Activated T-cell treated with anti-CD3 and anti-CD28 coated beads, Interleukin-2, amount 50 U/mL, for 4 hours (primary cell): ENCODE data around the gene FAM229B. TPM values are rescaled to one million over a fixed set of nuclear protein-coding genes. Genes with fewer than 3 reads are reported as not detected.
"Not testable (repeated sequence)": the region's sequence is repeated elsewhere in the genome, so short reads cannot be mapped to it uniquely, and the experiment has no call there.

ENCODE experiments used
- ATAC-seq, 2 donors: fragments of 200-7000 bp; cut with Tn5 transposase; one replicate each; pipeline ENCODE4 v1.10.0; 2021
- DNase-seq: peaks from one replicate; pipeline ENCODE4 v3.0.0-alpha.2; 2020
- H3K27me3 Mint-ChIP-seq: one replicate; pipeline ENCODE4 v1.8.0; 2021; ENCODE audit warnings: low read depth, mixed read lengths
- H3K36me3 Mint-ChIP-seq: one replicate; pipeline ENCODE4 v1.8.0; 2022; ENCODE audit warnings: mixed read lengths; ENCODE audit not compliant: insufficient read depth
- H3K4me1 Mint-ChIP-seq: one replicate; pipeline ENCODE4 v1.8.0; 2021; ENCODE audit warnings: low read depth, mixed read lengths
- H3K4me3 Mint-ChIP-seq: one replicate; pipeline ENCODE4 v1.8.0; 2021; ENCODE audit warnings: mild to moderate bottlenecking, moderate library complexity, mixed read lengths
- H3K9me3 Mint-ChIP-seq: one replicate; pipeline ENCODE4 v1.8.0; 2021; ENCODE audit warnings: mixed read lengths
- total RNA-seq, 3 donors: library from RNA; stranded (reverse); gene quantifications; one replicate each; pipeline ENCODE4 v1.2.1, GENCODE V29; 2021

The FAM229B gene
- total RNA-seq, 3 donors from 2014 or later = 2.8 to 3.8 (median 3.1) TPM

DNA sequence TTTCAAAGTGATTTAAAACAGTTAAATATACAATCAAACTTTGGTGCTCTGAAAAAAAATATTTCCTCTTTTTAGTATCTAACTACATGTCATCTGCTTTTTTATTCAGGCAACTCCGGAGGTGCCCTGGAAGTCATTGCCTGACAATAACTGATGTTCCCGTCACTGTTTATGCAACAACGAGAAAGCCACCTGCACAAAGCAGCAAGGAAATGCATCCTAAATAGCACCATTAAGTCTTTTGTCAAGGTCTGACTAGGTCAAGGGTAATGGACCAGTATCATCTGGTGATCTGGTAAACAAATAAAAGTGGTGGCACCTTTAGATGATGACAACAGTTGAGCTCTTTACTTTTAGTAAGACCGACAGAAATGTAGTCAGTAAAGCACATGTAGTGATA is 13.2 kb downstream of the FAM229B start:
- Mint-ChIP-seq H3K4me1 (no peaks in the 10 kb centered on the region), H3K27me3 (peaks cover 8% of the 10 kb centered on the region), H3K9me3 (peaks cover 11% of the 10 kb centered on the region), H3K36me3 (peaks cover 12% of the 10 kb centered on the region), H3K4me3 (no peak overlapping the region)
- DNase-seq = no peak
- ATAC-seq = no peak

DNA sequence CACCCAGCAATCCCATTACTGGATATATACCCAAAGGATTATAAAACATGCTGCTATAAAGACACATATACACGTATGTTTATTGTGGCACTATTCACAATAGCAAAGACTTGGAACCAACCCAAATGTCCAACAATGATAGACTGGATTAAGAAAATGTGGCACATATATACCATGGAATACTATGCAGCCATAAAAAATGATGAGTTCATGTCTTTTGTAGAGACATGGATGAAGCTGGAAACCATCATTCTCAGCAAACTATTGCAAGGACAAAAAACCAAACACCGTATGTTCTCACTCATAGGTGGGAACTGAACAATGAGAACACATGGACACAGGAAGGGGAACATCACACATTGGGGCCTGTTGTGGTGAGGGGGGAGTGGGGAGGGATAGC is 18.6 kb downstream of the FAM229B start:
- not testable (repeated sequence) for DNase-seq, H3K36me3 Mint-ChIP-seq, ATAC-seq, H3K4me1 Mint-ChIP-seq, H3K27me3 Mint-ChIP-seq, H3K4me3 Mint-ChIP-seq
- peaks cover 11% of the 10 kb centered on the region for H3K9me3 Mint-ChIP-seq

DNA sequence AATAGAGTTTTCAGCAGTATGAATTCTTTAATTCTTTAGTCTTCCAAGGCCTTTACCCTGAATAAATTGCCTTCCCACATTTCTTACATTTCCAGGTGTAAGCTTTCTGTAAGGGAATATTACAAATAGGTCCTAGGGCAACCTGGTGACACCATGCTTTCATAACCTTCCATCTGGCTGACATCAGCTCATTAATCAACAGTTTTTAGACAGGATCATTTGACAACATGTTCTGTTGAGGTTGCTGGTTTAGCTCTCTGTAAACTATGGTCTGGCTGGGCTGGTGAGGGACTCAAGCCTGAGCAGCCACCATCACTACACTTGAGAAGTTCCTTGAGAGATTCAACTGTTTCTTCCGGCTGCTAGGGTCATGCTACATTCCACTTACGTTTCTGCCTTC is 19.2 kb downstream of the FAM229B start:
- Mint-ChIP-seq H3K27me3 (peaks cover 9% of the 10 kb centered on the region), H3K4me3 (no peak overlapping the region), H3K4me1 (no peaks in the 10 kb centered on the region), H3K9me3 (peaks cover 11% of the 10 kb centered on the region), H3K36me3 (peaks cover 6% of the 10 kb centered on the region)
- DNase-seq (no peak), ATAC-seq (no peak)

DNA sequence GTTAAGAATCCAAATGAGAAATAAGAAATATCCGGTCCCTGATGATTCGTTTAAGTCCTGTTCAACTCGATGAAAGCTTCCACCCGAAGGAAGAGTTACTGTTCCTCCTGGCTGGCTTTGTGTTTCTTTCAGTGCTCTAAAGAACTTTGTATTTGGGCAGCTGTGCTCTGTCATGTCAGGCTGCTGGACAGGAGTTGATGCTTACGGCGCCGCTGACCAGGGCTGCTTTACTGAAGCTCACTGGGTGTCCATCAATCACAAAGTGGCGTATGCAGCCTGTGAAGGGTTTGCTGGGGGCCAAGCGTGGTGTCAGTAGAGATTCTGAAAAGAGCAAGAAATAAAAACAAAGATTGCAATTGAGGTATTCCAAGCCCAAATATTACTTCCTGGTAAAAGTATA is 21.9 kb downstream of the FAM229B start:
- no peaks in the 10 kb centered on the region for H3K36me3 Mint-ChIP-seq
- peaks cover 15% of the 10 kb centered on the region for H3K27me3 Mint-ChIP-seq
- no peak overlapping the region for H3K4me3 Mint-ChIP-seq
- no peaks in the 10 kb centered on the region for H3K4me1 Mint-ChIP-seq
- H3K9me3 Mint-ChIP-seq = peaks cover 11% of the 10 kb centered on the region
- ATAC-seq (no peak), DNase-seq (no peak)

DNA sequence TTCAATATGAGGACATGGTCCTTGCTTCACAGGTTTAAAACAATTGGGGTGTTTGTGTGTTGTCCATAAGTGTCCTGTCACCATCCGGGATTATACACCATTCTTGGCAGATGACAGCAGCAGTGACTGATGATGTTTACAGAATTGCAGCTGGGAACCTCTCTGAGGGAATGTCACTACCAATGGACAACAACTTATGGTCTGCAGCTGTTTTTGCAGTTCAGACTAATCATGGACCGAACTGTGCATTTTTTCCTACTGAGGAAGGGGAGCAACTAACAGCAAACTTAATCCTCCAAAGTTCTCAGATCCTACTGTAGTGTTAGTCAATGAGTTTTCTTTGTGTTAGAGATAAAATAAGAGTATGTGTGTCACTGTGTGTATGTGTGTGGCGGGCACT is 26.0 kb downstream of the FAM229B start:
- H3K27me3 Mint-ChIP-seq = peaks cover 17% of the 10 kb centered on the region
- H3K4me3 Mint-ChIP-seq = no peak overlapping the region
- H3K4me1 Mint-ChIP-seq = peaks cover 2% of the 10 kb centered on the region
- H3K36me3 Mint-ChIP-seq = no peaks in the 10 kb centered on the region
- ATAC-seq (no peak), DNase-seq (no peak)
- no peaks in the 10 kb centered on the region for H3K9me3 Mint-ChIP-seq

DNA sequence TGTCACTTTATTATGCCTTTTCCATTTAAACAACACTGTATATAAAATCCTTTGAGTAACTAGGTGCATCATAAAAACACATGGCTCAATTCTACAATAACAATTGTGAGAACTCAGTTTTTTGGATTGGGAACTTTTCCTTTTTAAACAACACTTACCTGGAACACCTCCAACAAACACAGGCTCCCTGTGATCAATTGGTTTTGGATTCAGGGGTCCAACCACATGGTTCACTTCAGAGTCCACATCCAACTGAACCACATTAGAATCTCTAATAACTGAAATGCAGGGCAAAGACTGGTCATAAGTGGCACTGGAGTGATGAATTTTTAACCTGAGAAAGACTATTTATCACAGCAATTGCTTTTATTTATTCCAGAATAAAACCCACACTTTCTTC is 26.5 kb downstream of the FAM229B start:
- H3K4me1 Mint-ChIP-seq = peaks cover 2% of the 10 kb centered on the region
- H3K36me3 Mint-ChIP-seq = no peaks in the 10 kb centered on the region
- DNase-seq = no peak
- no peak overlapping the region for H3K4me3 Mint-ChIP-seq
- ATAC-seq = no peak
- H3K9me3 Mint-ChIP-seq = no peaks in the 10 kb centered on the region
- H3K27me3 Mint-ChIP-seq = peaks cover 17% of the 10 kb centered on the region

DNA sequence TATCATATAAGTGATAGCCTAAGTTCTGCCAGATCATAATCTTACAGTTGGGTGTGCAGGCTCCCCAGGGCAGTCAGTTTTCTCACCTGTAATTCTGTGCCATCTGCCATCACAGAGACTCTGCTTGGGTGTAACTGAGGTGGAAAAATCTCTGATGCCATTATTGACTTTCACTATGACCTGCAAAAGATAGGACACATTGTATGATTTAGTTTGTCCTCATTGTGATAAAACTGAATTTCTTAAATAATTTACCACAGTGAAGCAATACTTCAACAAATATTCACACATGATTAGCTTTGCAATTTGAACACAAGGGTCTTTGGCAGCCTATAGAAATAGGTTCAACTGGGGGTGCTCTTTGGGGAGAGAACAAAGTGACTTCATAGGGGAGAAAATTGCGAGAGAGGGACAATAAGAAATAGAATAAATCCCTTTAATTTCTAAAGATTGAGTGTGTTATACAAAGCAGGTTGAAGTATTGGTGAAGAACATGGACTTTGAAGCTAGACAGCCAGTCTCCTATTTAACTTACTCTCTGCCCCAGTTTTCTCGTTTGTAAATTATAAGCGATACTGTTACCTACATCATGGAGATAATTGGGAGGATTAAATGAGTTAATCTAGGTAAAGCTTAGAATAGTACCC is 27.3 kb downstream of the FAM229B start:
- DNase-seq = no peak
- no peak for ATAC-seq
- Mint-ChIP-seq H3K4me1 (peaks cover 2% of the 10 kb centered on the region), H3K36me3 (no peaks in the 10 kb centered on the region), H3K4me3 (no peak overlapping the region), H3K27me3 (peaks cover 17% of the 10 kb centered on the region), H3K9me3 (no peaks in the 10 kb centered on the region)

DNA sequence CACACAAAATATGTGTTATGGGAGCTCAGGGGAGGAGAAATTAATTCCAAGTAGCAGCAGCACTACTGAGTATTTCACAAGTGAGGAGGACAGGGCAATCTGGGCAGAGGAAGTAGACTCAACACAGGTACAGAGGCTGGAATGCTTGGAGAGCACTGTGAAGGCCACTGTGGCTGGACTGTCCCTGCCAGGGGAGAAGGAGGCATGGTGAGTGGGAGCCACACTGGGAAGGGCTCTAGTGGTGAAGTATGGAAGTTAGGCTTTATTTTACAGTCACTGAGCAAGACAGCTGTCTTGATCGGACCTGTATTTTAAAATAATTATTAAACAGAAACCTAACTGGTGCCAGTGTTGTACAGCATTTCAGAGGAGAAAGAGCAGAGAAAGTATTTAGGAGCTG is 28.8 kb downstream of the FAM229B start:
- Mint-ChIP-seq H3K27me3 (peaks cover 19% of the 10 kb centered on the region), H3K4me3 (no peak overlapping the region), H3K36me3 (no peaks in the 10 kb centered on the region), H3K9me3 (no peaks in the 10 kb centered on the region), H3K4me1 (peaks cover 2% of the 10 kb centered on the region)
- ATAC-seq (no peak), DNase-seq (no peak)

DNA sequence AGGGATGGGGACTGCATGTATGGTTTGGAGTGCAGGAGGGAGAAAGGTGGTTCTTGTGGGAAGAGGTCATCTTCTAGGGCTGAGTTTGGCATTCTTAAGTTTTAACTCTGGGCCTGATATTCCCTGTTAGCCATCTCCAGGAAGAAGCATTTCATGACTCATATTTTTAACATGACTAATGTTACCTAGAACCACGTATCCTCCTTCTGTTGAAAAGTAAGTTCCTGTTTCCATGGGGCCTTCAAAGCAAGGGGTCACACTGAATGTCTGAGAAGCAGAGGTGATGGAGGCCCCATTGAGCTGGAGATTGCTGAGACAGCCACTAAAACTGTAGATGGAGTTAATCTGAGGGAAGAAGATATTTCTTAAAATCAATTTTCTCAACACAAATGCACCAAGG is 30.2 kb downstream of the FAM229B start:
- peaks cover 22% of the 10 kb centered on the region for H3K27me3 Mint-ChIP-seq
- no peaks in the 10 kb centered on the region for H3K36me3 Mint-ChIP-seq
- DNase-seq = no peak
- ATAC-seq = peak in 1 of 2 donors; percentile 21
- H3K9me3 Mint-ChIP-seq = no peaks in the 10 kb centered on the region
- H3K4me3 Mint-ChIP-seq = no peak overlapping the region
- peaks cover 2% of the 10 kb centered on the region for H3K4me1 Mint-ChIP-seq

DNA sequence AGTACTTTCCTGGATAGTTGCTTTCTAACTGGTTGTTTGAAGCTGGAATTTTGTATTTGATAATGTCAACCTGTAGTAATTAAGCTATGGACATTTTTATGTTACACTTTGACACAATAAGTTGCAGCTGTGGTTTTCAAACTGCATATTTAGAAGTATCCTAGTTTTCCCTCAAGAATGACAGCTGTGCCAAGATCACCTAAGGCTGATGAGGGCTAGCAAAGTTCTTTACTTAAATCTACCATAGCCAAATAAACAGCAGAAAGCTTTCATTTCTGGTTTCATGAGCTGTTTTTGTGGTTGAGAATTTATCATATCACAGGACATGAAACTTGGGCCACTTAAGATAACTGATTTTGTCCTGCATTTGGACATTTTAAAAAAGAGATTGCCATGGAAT is 30.6 kb downstream of the FAM229B start:
- Mint-ChIP-seq H3K9me3 (no peaks in the 10 kb centered on the region), H3K36me3 (no peaks in the 10 kb centered on the region)

DNA sequence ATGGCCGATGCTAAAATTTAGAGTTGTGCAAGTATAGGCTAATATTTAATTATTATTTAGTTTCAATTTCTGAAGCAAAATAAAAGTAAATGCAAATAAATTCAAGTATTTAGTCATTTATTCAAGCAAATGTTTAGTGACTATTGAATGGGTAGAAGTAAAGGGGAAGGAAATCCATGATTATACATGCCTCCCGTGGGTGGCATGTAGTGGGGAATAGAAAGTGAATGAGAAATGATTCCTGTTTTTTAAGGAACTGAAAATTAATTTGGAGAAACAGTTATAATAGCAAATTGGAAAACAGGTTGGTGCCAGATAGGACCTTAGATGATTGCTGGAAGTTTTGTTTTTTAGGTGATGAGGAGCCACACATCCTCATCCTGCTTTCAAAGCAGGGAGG is 35.4 kb downstream of the FAM229B start:
- DNase-seq = no peak
- no peak for ATAC-seq
- Mint-ChIP-seq H3K4me3 (no peak overlapping the region), H3K4me1 (no peaks in the 10 kb centered on the region), H3K9me3 (no peaks in the 10 kb centered on the region), H3K27me3 (peaks cover 12% of the 10 kb centered on the region), H3K36me3 (no peaks in the 10 kb centered on the region)

More for the DNA sequence above, 30.6 kb downstream of the FAM229B start:
- no peak for DNase-seq
- ATAC-seq = no peak
- Mint-ChIP-seq H3K4me3 (no peak overlapping the region), H3K4me1 (peaks cover 2% of the 10 kb centered on the region), H3K27me3 (peaks cover 22% of the 10 kb centered on the region)

DNA sequence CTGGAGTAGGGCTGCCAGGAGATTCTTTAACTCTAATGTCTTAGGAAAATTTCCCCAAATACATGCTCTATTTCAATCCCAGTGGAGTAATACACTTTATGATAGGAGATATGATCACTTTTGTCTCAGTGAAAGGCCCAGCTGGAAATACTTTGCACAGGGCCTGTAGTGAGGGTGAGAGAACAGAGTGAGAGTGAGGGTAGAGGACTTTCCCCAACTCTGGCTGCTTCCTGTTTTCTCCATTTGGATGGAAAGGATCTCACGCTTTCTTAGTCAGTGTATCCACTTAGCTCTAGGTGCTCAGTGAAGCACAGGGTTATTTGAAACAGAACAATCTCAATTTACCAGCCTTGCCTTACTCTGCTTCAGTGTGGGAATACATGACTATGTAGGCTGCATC is 36.6 kb downstream of the FAM229B start:
- ATAC-seq = no peak
- DNase-seq = no peak
- Mint-ChIP-seq H3K9me3 (no peaks in the 10 kb centered on the region), H3K4me3 (no peak overlapping the region), H3K4me1 (no peaks in the 10 kb centered on the region), H3K36me3 (no peaks in the 10 kb centered on the region), H3K27me3 (peaks cover 13% of the 10 kb centered on the region)

DNA sequence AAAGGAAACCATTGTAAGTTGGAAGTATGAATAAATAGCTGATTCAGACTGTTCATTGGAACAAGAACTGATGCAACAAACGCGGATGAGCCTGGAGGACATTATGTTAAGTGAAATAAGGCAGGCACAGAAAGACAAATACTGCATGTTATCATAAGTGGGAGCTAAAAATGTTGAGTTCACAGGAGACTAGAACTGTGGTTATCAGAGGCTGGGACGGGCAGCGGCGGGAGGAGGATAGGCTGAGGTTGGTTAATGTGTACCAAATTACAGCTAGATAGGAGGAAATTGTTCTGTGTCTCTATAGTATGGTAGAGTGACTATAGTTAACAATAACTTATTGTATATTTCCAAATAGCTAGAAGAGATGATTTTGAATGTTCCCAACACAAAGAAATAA is 40.8 kb downstream of the FAM229B start:
- H3K4me1 Mint-ChIP-seq = no peaks in the 10 kb centered on the region
- peaks cover 11% of the 10 kb centered on the region for H3K27me3 Mint-ChIP-seq
- no peaks in the 10 kb centered on the region for H3K9me3 Mint-ChIP-seq
- no peaks in the 10 kb centered on the region for H3K36me3 Mint-ChIP-seq
- H3K4me3 Mint-ChIP-seq = no peak overlapping the region
- ATAC-seq (no peak), DNase-seq (no peak)

DNA sequence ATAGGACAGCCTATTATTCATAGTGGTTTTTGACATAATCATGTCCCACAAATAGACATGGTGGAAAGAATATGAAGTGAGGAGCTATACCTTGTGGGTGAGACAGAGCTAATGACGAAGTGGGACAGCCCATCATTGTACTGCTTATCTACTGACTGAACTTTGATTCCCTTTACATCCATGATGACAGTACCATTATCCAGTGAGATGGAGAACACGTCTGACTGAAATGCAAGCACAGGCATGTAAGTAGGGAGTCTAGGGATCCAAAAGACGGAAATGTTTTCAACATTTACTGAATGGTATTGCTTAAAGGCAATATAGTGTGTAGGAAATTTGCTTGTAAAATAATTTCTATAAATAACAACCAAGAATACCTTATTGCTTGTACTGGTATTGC is 43.5 kb downstream of the FAM229B start:
- ATAC-seq = no peak
- H3K4me3 Mint-ChIP-seq = no peak overlapping the region

DNA sequence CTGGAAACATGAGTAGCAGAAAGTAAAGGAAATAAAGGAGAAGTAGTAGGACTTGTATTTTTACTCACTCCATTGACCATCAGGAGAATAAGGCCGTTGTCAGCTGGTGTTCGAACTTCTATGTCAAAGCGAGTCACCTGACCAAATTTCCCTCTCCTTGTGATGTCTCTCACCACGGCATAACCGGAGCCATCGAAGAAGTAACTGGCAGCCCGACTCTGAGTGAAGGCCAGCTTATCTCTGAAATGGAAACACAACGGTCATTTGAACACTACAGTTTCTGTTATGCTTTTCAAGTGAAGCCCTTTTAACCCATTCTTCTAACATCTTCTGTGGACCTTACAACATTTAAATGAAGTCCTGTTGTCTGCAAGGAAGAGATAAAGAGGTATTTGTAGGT is 51.7 kb downstream of the FAM229B start:
- DNase-seq (no peak), ATAC-seq (no peak)
- Mint-ChIP-seq H3K27me3 (peaks cover 7% of the 10 kb centered on the region), H3K4me1 (peaks cover under 1% of the 10 kb centered on the region), H3K4me3 (no peak overlapping the region), H3K36me3 (no peaks in the 10 kb centered on the region), H3K9me3 (no peaks in the 10 kb centered on the region)

More for the DNA sequence above, 43.5 kb downstream of the FAM229B start:
- DNase-seq = no peak
- Mint-ChIP-seq H3K27me3 (peaks cover 13% of the 10 kb centered on the region), H3K4me1 (no peaks in the 10 kb centered on the region), H3K36me3 (no peaks in the 10 kb centered on the region), H3K9me3 (no peaks in the 10 kb centered on the region)

DNA sequence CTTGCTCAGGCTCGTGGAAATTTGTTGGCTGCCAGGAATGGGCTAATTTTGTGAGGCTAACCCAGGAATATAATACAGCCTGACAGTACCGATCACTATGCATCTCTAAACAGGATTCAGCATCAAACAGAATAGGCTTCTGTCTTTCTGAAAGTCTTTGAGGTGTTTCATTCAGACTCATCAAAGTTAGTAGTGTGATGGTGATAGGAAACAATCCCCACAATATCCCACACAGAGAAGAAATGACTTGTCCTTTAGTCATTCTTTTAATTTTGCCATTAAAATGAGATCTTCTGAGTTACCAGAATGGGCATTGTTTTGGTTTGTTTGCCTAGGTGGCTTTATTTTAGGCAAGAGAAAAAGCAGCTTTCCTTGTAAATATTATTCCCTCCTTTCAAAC is 54.3 kb downstream of the FAM229B start:
- peaks cover 12% of the 10 kb centered on the region for H3K27me3 Mint-ChIP-seq
- ATAC-seq = peak; percentile 43 to 48
- no peak for DNase-seq
- H3K4me1 Mint-ChIP-seq = peaks cover 1% of the 10 kb centered on the region
- H3K9me3 Mint-ChIP-seq = no peaks in the 10 kb centered on the region
- no peak overlapping the region for H3K4me3 Mint-ChIP-seq
- no peaks in the 10 kb centered on the region for H3K36me3 Mint-ChIP-seq
